ENCODE measurements around the gene KAZN. TPM values are rescaled to one million over a fixed set of nuclear protein-coding genes. Genes with fewer than 3 reads are reported as not detected.
A peak's percentile ranks its signal among the peaks of the same experiment; 100 is the strongest.

Gene KAZN
- total and polyA plus RNA-seq, 4 experiments from 2014 or later = 0.08 to 0.47 TPM; not detected in 2

GRCh38 chr1:14699620-14700019 lies 101.1 kb downstream of the KAZN start:
- Histone ChIP-seq H3K27ac (ENCODE audit: low read depth, low read length) (no peak overlapping the region), H3K9me3 (ENCODE audit: control insufficient read depth in 1 of 2, low read length in 2 of 2) (peaks cover 0 to 4% of the 10 kb centered on the region in 2 donors), H3K4me3 (ENCODE audit: low read length in 2 of 2) (no peak overlapping the region), H3K36me3 (ENCODE audit: insufficient read depth, low read length) (no peaks in the 10 kb centered on the region), H3K27me3 (ENCODE audit: insufficient read depth, low read length) (no peaks in the 10 kb centered on the region), H3K4me1 (ENCODE audit: insufficient read depth, low read length) (no peaks in the 10 kb centered on the region)
- no peak overlapping the region for H3K4me3 Mint-ChIP-seq
- peaks cover 0 to 4% (median 0%) of the 10 kb centered on the region in 8 donors for H3K9me3 Mint-ChIP-seq
- no peaks in the 10 kb centered on the region for H3K4me1 Mint-ChIP-seq
- CTCF ChIA-PET (ENCODE audit: partially characterized antibody) = no interaction called here
- intact Hi-C loops (cut with micrococcal nuclease) = no loop called here
- no peak overlapping the region for H3K27ac Mint-ChIP-seq
- peaks cover 2 to 10% of the 10 kb centered on the region in 2 donors for H3K27me3 Mint-ChIP-seq
- no peaks in the 10 kb centered on the region for H3K36me3 Mint-ChIP-seq
- POLR2A ChIA-PET (ENCODE audit: partially characterized antibody) = no interaction called here
- no peak for DNase-seq

GRCh38 chr1:14704846-14705245 lies 106.4 kb downstream of the KAZN start:
- Mint-ChIP-seq H3K36me3 (no peaks in the 10 kb centered on the region), H3K27me3 (peaks cover 0 to 8% of the 10 kb centered on the region in 2 donors), H3K4me1 (no peaks in the 10 kb centered on the region), H3K27ac (no peak overlapping the region), H3K4me3 (no peak overlapping the region), H3K9me3 (peaks cover 0 to 31% (median 21%) of the 10 kb centered on the region in 8 donors)
- no peak overlapping the region for H3K27ac ChIP-seq (ENCODE audit: low read depth, low read length)
- H3K36me3 ChIP-seq (ENCODE audit: insufficient read depth, low read length) = no peaks in the 10 kb centered on the region
- no peak for DNase-seq
- no peaks in the 10 kb centered on the region for H3K4me1 ChIP-seq (ENCODE audit: insufficient read depth, low read length)
- peaks cover 0 to 4% of the 10 kb centered on the region in 2 donors for H3K9me3 ChIP-seq (ENCODE audit: control insufficient read depth in 1 of 2, low read length in 2 of 2)
- no peaks in the 10 kb centered on the region for H3K27me3 ChIP-seq (ENCODE audit: insufficient read depth, low read length)
- ChIA-PET CTCF (ENCODE audit: partially characterized antibody) (no interaction called here), POLR2A (ENCODE audit: partially characterized antibody) (no interaction called here)
- intact Hi-C loops (cut with micrococcal nuclease) = no loop called here
- no peak overlapping the region for H3K4me3 ChIP-seq (ENCODE audit: low read length in 2 of 2)

GRCh38 chr1:14705824-14706223 lies 107.3 kb downstream of the KAZN start:
- Histone ChIP-seq H3K36me3 (ENCODE audit: insufficient read depth, low read length) (no peaks in the 10 kb centered on the region), H3K4me3 (ENCODE audit: low read length in 2 of 2) (no peak overlapping the region), H3K4me1 (ENCODE audit: insufficient read depth, low read length) (no peaks in the 10 kb centered on the region), H3K9me3 (ENCODE audit: control insufficient read depth in 1 of 2, low read length in 2 of 2) (peaks cover 0 to 4% of the 10 kb centered on the region in 2 donors), H3K27ac (ENCODE audit: low read depth, low read length) (no peak overlapping the region), H3K27me3 (ENCODE audit: insufficient read depth, low read length) (no peaks in the 10 kb centered on the region)
- Mint-ChIP-seq H3K36me3 (no peaks in the 10 kb centered on the region), H3K9me3 (peaks cover 0 to 38% (median 26%) of the 10 kb centered on the region in 8 donors), H3K4me3 (no peak overlapping the region), H3K27ac (no peak overlapping the region), H3K4me1 (no peaks in the 10 kb centered on the region), H3K27me3 (peaks cover 0 to 8% of the 10 kb centered on the region in 2 donors)
- intact Hi-C loops (cut with micrococcal nuclease) = no loop called here
- CTCF ChIA-PET (ENCODE audit: partially characterized antibody) = no interaction called here
- DNase-seq = no peak
- POLR2A ChIA-PET (ENCODE audit: partially characterized antibody) = no interaction called here

- intact Hi-C loops (cut with micrococcal nuclease) = no loop called here
- CTCF ChIA-PET (ENCODE audit: partially characterized antibody) = no interaction called here
- Mint-ChIP-seq H3K4me3 (no peak overlapping the region), H3K36me3 (no peaks in the 10 kb centered on the region), H3K27me3 (peaks cover 0 to 8% of the 10 kb centered on the region in 2 donors), H3K27ac (no peak overlapping the region), H3K4me1 (no peaks in the 10 kb centered on the region), H3K9me3 (peaks cover 0 to 38% (median 26%) of the 10 kb centered on the region in 8 donors)
- Histone ChIP-seq H3K27ac (ENCODE audit: low read depth, low read length) (no peak overlapping the region), H3K27me3 (ENCODE audit: insufficient read depth, low read length) (no peaks in the 10 kb centered on the region), H3K36me3 (ENCODE audit: insufficient read depth, low read length) (no peaks in the 10 kb centered on the region), H3K9me3 (ENCODE audit: control insufficient read depth in 1 of 2, low read length in 2 of 2) (peaks cover 0 to 4% of the 10 kb centered on the region in 2 donors), H3K4me1 (ENCODE audit: insufficient read depth, low read length) (no peaks in the 10 kb centered on the region), H3K4me3 (ENCODE audit: low read length in 2 of 2) (no peak overlapping the region)
- POLR2A ChIA-PET (ENCODE audit: partially characterized antibody) = no interaction called here
- no peak for DNase-seq
These were observed 108.1 kb downstream of the KAZN start for GRCh38 chr1:14706631-14707030.

- intact Hi-C loops (cut with micrococcal nuclease) = no loop called here
- no peak for DNase-seq
These were observed 109.3 kb downstream of the KAZN start for GRCh38 chr1:14707531-14708445.

GRCh38 chr1:14710331-14710730 lies 111.8 kb downstream of the KAZN start:
- intact Hi-C loops (cut with micrococcal nuclease) = no loop called here
- POLR2A ChIA-PET (ENCODE audit: partially characterized antibody) = no interaction called here
- peaks cover 0 to 3% of the 10 kb centered on the region in 2 donors for H3K27me3 Mint-ChIP-seq

More at GRCh38 chr1:14707531-14708445, 109.3 kb downstream of the KAZN start:
- no peak overlapping the region for H3K4me3 ChIP-seq (ENCODE audit: low read length in 2 of 2)
- H3K4me3 Mint-ChIP-seq = no peak overlapping the region
- CTCF ChIA-PET (ENCODE audit: partially characterized antibody) = no interaction called here
- no peaks in the 10 kb centered on the region for H3K36me3 ChIP-seq (ENCODE audit: insufficient read depth, low read length)
- H3K4me1 ChIP-seq (ENCODE audit: insufficient read depth, low read length) = no peaks in the 10 kb centered on the region
- POLR2A ChIA-PET (ENCODE audit: partially characterized antibody) = no interaction called here
- no peaks in the 10 kb centered on the region for H3K36me3 Mint-ChIP-seq
- no peak overlapping the region for H3K27ac ChIP-seq (ENCODE audit: low read depth, low read length)
- H3K9me3 ChIP-seq (ENCODE audit: control insufficient read depth in 1 of 2, low read length in 2 of 2) = peaks cover 0 to 4% of the 10 kb centered on the region in 2 donors
- no peaks in the 10 kb centered on the region for H3K27me3 ChIP-seq (ENCODE audit: insufficient read depth, low read length)
- H3K9me3 Mint-ChIP-seq = peaks cover 0 to 38% (median 26%) of the 10 kb centered on the region in 8 donors
- no peaks in the 10 kb centered on the region for H3K4me1 Mint-ChIP-seq
- H3K27ac Mint-ChIP-seq = no peak overlapping the region
- peaks cover 0 to 5% of the 10 kb centered on the region in 2 donors for H3K27me3 Mint-ChIP-seq

GRCh38 chr1:14712136-14712535 lies 113.7 kb downstream of the KAZN start:
- Mint-ChIP-seq H3K27me3 (peaks cover 0 to 1% of the 10 kb centered on the region in 2 donors), H3K27ac (no peak overlapping the region), H3K36me3 (no peaks in the 10 kb centered on the region), H3K4me1 (no peaks in the 10 kb centered on the region), H3K9me3 (peaks cover 0 to 30% (median 20%) of the 10 kb centered on the region in 8 donors), H3K4me3 (no peak overlapping the region)
- H3K27ac ChIP-seq (ENCODE audit: low read depth, low read length) = no peak overlapping the region
- ChIA-PET CTCF (ENCODE audit: partially characterized antibody) (interaction anchor here (1.1 kb wide), 1 partner anchor 16 kb away, joined by 3 read pairs; no protein-coding TSS in a partner anchor), POLR2A (ENCODE audit: partially characterized antibody) (no interaction called here)
- no peaks in the 10 kb centered on the region for H3K4me1 ChIP-seq (ENCODE audit: insufficient read depth, low read length)
- H3K4me3 ChIP-seq (ENCODE audit: low read length in 2 of 2) = no peak overlapping the region
- DNase-seq = no peak
- no peaks in the 10 kb centered on the region for H3K27me3 ChIP-seq (ENCODE audit: insufficient read depth, low read length)
- intact Hi-C loops (cut with micrococcal nuclease) = no loop called here
- no peaks in the 10 kb centered on the region for H3K36me3 ChIP-seq (ENCODE audit: insufficient read depth, low read length)
- H3K9me3 ChIP-seq (ENCODE audit: control insufficient read depth in 1 of 2, low read length in 2 of 2) = no peaks in the 10 kb centered on the region

More at GRCh38 chr1:14710331-14710730, 111.8 kb downstream of the KAZN start:
- no peaks in the 10 kb centered on the region for H3K4me1 ChIP-seq (ENCODE audit: insufficient read depth, low read length)
- no peak overlapping the region for H3K4me3 ChIP-seq (ENCODE audit: low read length in 2 of 2)
- no peaks in the 10 kb centered on the region for H3K36me3 ChIP-seq (ENCODE audit: insufficient read depth, low read length)
- peak overlapping the region in 1 of 7 donors; percentile 32 for H3K27ac Mint-ChIP-seq
- no peaks in the 10 kb centered on the region for H3K9me3 ChIP-seq (ENCODE audit: control insufficient read depth in 1 of 2, low read length in 2 of 2)
- peak overlapping the region in 1 of 8 donors; percentile 39 for H3K4me3 Mint-ChIP-seq
- no peaks in the 10 kb centered on the region for H3K36me3 Mint-ChIP-seq
- no peaks in the 10 kb centered on the region for H3K4me1 Mint-ChIP-seq
- H3K9me3 Mint-ChIP-seq = peaks cover 0 to 36% (median 25%) of the 10 kb centered on the region in 8 donors
- H3K27ac ChIP-seq (ENCODE audit: low read depth, low read length) = no peak overlapping the region
- CTCF ChIA-PET (ENCODE audit: partially characterized antibody) = no interaction called here
- no peak for DNase-seq
- H3K27me3 ChIP-seq (ENCODE audit: insufficient read depth, low read length) = no peaks in the 10 kb centered on the region
